HEK293 (cell line): Measurements from ENCODE around the gene ALDH4A1.

ENCODE experiments used
- CTCF ChIA-PET: fragments of 350-600 bp; formaldehyde crosslinking; extraction: SDS; loops from one replicate; lab custom pipeline; 2021; ENCODE audit warnings: antibody characterized with exemption; lab: Yijun Ruan, JAX
- POLR2A ChIA-PET: fragments of 300-600 bp; formaldehyde crosslinking; extraction: SDS; loops from one replicate; lab custom pipeline; 2020; ENCODE audit warnings: antibody characterized with exemption, inconsistent platforms; lab: Yijun Ruan, JAX
- H3K27ac ChIP-seq: fragments of 200-500 bp; sonication (Bioruptor generic); 2 replicates; pipeline ENCODE4 v1.5.1; 2014; ENCODE audit warnings: low read depth, low read length, control low read depth, inconsistent platforms; ENCODE audit errors: extremely low read depth
- H3K36me3 ChIP-seq, 2 experiments: fragments of 200-500 bp in 1 of 2; sonication (Bioruptor generic) in 1 of 2; 1 replicate in 1 of 2; 2 replicates in 1 of 2; pipeline ENCODE4 v1.5.1; 2014 to 2017; ENCODE audit warnings: inconsistent platforms in 2 of 2, low read length in 2 of 2; ENCODE audit not compliant: control insufficient read depth in 2 of 2, insufficient read depth in 1 of 2
- H3K4me1 ChIP-seq: fragments of 200-500 bp; sonication (Bioruptor generic); 2 replicates; pipeline ENCODE4 v1.5.1; 2014; ENCODE audit warnings: mild to moderate bottlenecking, low read length, inconsistent platforms; ENCODE audit not compliant: control insufficient read depth, insufficient read depth
- H3K4me3 ChIP-seq: 2 replicates; pipeline ENCODE4 v1.5.1; 2011; ENCODE audit warnings: low read depth, mild to moderate bottlenecking, control low read depth, low read length, moderate library complexity
- H3K9me3 ChIP-seq: fragments of 200-500 bp; sonication (Bioruptor generic); 2 replicates; pipeline ENCODE4 v1.5.1; 2014; ENCODE audit warnings: low read depth, low read length, inconsistent platforms; ENCODE audit not compliant: control insufficient read depth, insufficient read depth
- BCL6B ChIP-seq: fragments of 450-650 bp; formaldehyde crosslinking; IDR thresholded peaks from 2 replicates; pipeline ENCODE4 v1.5.1; 2017; ENCODE audit warnings: missing biosample characterization, missing genetic modification characterization
- CTCF ChIP-seq: fragments of 450-650 bp; formaldehyde crosslinking; IDR thresholded peaks from 2 replicates; pipeline ENCODE4 v1.5.1; 2016; ENCODE audit warnings: missing biosample characterization, missing genetic modification characterization
- GLI2 ChIP-seq: fragments of 450-650 bp; formaldehyde crosslinking; IDR thresholded peaks from 2 replicates; pipeline ENCODE4; 2017; ENCODE audit warnings: missing biosample characterization, missing genetic modification characterization, low read depth, borderline replicate concordance
- KLF16 ChIP-seq: fragments of 450-650 bp; formaldehyde crosslinking; IDR thresholded peaks from 2 replicates; pipeline ENCODE4 v1.5.1; 2017; ENCODE audit warnings: missing biosample characterization, missing genetic modification characterization
- KLF17 ChIP-seq: fragments of 450-650 bp; formaldehyde crosslinking; IDR thresholded peaks from 2 replicates; pipeline ENCODE4 v1.5.1; 2016; ENCODE audit warnings: missing biosample characterization, missing genetic modification characterization
- ZBTB10 ChIP-seq: fragments of 450-650 bp; formaldehyde crosslinking; IDR thresholded peaks from 2 replicates; pipeline ENCODE4 v1.5.1; 2016; ENCODE audit warnings: missing biosample characterization, missing genetic modification characterization
- ZBTB49 ChIP-seq: fragments of 450-650 bp; formaldehyde crosslinking; IDR thresholded peaks from 2 replicates; pipeline ENCODE4 v1.5.1; 2016; ENCODE audit warnings: missing biosample characterization, missing genetic modification characterization, low read depth
- ZNF221 ChIP-seq: fragments of 450-650 bp; formaldehyde crosslinking; IDR thresholded peaks from 2 replicates; pipeline ENCODE4 v1.5.1; 2017; ENCODE audit warnings: missing biosample characterization, missing genetic modification characterization, borderline replicate concordance
- ZNF354C ChIP-seq: fragments of 450-650 bp; formaldehyde crosslinking; IDR thresholded peaks from 2 replicates; pipeline ENCODE4 v1.5.1; 2016; ENCODE audit warnings: missing biosample characterization, missing genetic modification characterization, low read depth, borderline replicate concordance
- ZNF561 ChIP-seq: fragments of 450-650 bp; IDR thresholded peaks from 2 replicates; pipeline ENCODE4 v1.5.1; 2018; ENCODE audit warnings: missing biosample characterization, missing genetic modification characterization, borderline replicate concordance
- ZNF600 ChIP-seq: fragments of 450-650 bp; formaldehyde crosslinking; IDR thresholded peaks from 2 replicates; pipeline ENCODE4 v1.5.1; 2016; ENCODE audit warnings: missing biosample characterization, missing genetic modification characterization
- ZNF645 ChIP-seq: fragments of 450-650 bp; formaldehyde crosslinking; IDR thresholded peaks from 2 replicates; pipeline ENCODE4; 2016; ENCODE audit warnings: missing biosample characterization, missing genetic modification characterization
- ZNF658 ChIP-seq: fragments of 450-650 bp; formaldehyde crosslinking; IDR thresholded peaks from 2 replicates; pipeline ENCODE4; 2016; ENCODE audit warnings: missing biosample characterization, missing genetic modification characterization
- ZNF677 ChIP-seq: fragments of 450-650 bp; IDR thresholded peaks from 2 replicates; pipeline ENCODE4 v1.5.0; 2018; ENCODE audit warnings: missing biosample characterization, mild to moderate bottlenecking, missing genetic modification characterization, moderate library complexity
- ZNF701 ChIP-seq: fragments of 450-650 bp; formaldehyde crosslinking; IDR thresholded peaks from 2 replicates; pipeline ENCODE4 v1.5.1; 2016; ENCODE audit warnings: missing biosample characterization, missing genetic modification characterization
- ZNF747 ChIP-seq: fragments of 450-650 bp; formaldehyde crosslinking; IDR thresholded peaks from 2 replicates; pipeline ENCODE4 v1.5.1; 2016; ENCODE audit warnings: missing biosample characterization, missing genetic modification characterization
- ZNF76 ChIP-seq: fragments of 450-650 bp; formaldehyde crosslinking; IDR thresholded peaks from 2 replicates; pipeline ENCODE4; 2016; ENCODE audit warnings: low read depth, missing biosample characterization, missing genetic modification characterization, borderline replicate concordance
- ZNF768 ChIP-seq: fragments of 450-650 bp; formaldehyde crosslinking; IDR thresholded peaks from 2 replicates; pipeline ENCODE4 v1.5.1; 2018; ENCODE audit warnings: missing biosample characterization, mild to moderate bottlenecking, missing genetic modification characterization

The ALDH4A1 gene

GRCh38 chr1:18951818-18952391, 49.5 kb upstream of the ALDH4A1 start (continued):
- no peak for TF ChIP-seq BCL6B (tag by site-specific recombination)
- TF ChIP-seq ZNF701 (tag by site-specific recombination) = no peak
- TF ChIP-seq ZBTB49 (tag by site-specific recombination) = no peak

- POLR2A ChIA-PET = no interaction called here
- CTCF ChIA-PET = interaction anchor here (0.7 to 3.2 kb wide), 4 partner anchors 15 to 1532 kb away, joined by 3 to 25 read pairs (median 4); no protein-coding TSS in a partner anchor
- Histone ChIP-seq H3K4me1 (peaks cover 3% of the 10 kb centered on the region; the same call in 1 of the 2 replicates), H3K4me3 (no peak overlapping the region), H3K36me3 (peaks cover 0 to 5% of the 10 kb centered on the region in 2 experiments; a peak in 1 of 3 replicates), H3K9me3 (no peaks in the 10 kb centered on the region), H3K27ac (no peak overlapping the region)
- no peak for TF ChIP-seq ZNF747
- no peak for TF ChIP-seq CTCF (tag by site-specific recombination)
- no peak for TF ChIP-seq ZNF677 (tag by site-specific recombination)
- no peak for TF ChIP-seq ZBTB10 (tag by site-specific recombination)
- TF ChIP-seq ZNF76 = no peak
- no peak for TF ChIP-seq GLI2
- TF ChIP-seq ZNF600 = no peak
- TF ChIP-seq ZNF645 (tag by site-specific recombination) = no peak
- no peak for TF ChIP-seq ZNF221 (tag by site-specific recombination)
- TF ChIP-seq ZNF658 (tag by site-specific recombination) = no peak
- no peak for TF ChIP-seq KLF16 (tag by site-specific recombination)
- TF ChIP-seq KLF17 (tag by site-specific recombination) = no peak
- no peak for TF ChIP-seq ZNF561 (tag by site-specific recombination)
- no peak for TF ChIP-seq ZNF354C (tag by site-specific recombination)
- TF ChIP-seq ZNF768 = no peak
Observed at GRCh38 chr1:18951416-18951815, 49.1 kb upstream of the ALDH4A1 start.
